Measurements from ENCODE around the gene CRACDL.

The CRACDL gene

GRCh38 chr2:98924910-98925309, 11.1 kb downstream of the CRACDL start:
- no peak for FAIRE-seq

GRCh38 chr2:98924038-98924830, 11.8 kb downstream of the CRACDL start:
- no peak for FAIRE-seq

GRCh38 chr2:98923244-98923940, 12.6 kb downstream of the CRACDL start:
- FAIRE-seq: no peak

GRCh38 chr2:98921062-98921461, 15.0 kb downstream of the CRACDL start:
- FAIRE-seq: no peak

DNA sequence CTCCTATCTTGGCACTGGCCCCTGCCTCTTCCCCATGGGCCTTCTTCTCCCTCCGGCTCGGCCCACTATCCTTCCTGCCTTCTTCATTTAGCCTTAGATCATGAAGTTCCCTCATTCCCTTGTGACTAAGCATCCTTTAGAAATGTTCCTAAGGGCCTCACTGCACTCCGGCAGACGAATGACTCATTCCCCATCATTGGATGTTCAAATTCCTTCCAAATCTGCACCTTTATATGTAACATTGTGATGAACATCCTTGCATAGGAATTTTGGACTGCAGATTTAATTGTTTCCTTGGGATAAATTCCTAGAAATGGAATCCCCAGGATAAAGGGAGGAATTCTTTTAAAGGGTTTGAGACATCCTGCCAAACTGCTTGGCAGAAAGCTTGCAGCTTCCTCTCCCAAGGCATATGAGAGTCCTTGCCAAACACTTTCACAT, 19.0 kb downstream of the CRACDL start:
- FAIRE-seq: no peak

DNA sequence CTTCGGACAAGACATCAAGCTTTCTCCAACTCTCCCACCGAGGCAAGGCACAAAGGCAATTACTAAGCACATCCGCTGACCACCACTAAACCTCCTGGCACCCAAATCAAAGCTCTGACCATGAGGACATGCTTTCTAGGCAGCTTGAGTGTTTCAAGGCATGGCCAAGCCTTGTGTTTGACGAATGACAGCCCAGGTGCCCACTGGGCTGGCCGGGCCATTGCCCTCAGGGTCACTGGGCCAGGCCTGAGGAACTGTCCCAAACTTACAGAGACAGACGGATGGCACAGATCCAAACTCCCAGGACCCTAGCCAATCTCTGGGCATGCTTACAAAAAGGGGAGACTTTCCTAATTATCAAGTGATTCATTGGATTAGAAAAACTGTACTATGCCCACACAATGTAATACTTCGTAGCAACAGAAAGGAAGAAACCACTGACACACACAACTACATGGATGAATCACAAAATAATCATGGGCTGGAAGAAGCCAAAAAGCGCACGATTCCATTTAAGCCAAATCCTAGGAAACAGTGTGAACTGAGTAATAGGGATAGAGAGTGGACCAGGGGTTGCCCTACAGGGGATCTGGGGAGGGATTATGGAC, 20.2 kb downstream of the CRACDL start:
- FAIRE-seq: no peak

GRCh38 chr2:98914713-98915580, 21.1 kb downstream of the CRACDL start:
- no peak for FAIRE-seq

- no peak for FAIRE-seq
Measured at GRCh38 chr2:98913916-98914712, 21.9 kb downstream of the CRACDL start.

DNA sequence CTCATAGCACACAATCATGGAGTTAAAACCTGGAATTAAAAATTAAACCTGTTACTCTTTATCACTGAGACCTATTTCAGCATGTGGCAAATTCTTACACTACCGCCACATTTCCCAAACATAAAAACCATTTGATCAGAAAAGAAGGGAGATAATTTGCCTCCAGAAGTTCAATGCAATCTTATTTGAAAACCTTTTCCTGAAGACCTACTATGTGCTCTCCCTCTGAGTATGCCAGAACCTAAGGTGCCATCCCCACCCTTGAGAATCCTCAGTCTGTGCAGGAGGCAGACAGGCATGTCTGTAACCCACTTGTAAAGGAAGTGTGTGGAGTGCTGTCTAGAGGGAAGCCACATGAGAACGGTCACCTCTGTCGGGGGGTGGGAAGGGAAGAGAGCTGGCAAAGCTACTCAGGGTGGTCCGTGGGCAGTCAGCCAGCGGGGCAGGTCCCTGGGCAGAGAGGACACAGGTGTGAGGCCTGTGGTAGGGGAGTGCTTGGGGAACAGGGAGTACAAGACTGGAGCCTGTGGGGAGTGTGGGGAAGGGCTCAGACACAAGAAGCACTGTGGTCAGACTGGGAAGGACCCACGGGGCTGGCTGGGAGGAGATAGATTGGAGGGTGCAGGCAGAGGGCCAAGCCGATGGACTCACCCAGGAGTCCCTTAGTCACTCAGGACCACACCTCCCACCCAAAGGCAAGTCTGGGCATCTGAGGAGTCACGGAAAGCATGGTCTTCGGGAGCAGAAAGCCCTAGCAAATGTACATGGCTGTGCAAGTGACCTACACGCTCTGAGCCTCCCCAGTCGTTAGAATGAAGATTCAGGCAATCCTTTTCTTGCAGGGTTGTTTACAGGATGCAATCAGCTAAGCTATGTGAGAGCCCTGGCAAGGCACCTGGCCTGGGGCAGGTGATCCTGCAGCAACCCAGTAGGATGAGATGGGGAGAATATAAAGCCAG, 22.8 kb downstream of the CRACDL start:
- no peak for FAIRE-seq

DNA sequence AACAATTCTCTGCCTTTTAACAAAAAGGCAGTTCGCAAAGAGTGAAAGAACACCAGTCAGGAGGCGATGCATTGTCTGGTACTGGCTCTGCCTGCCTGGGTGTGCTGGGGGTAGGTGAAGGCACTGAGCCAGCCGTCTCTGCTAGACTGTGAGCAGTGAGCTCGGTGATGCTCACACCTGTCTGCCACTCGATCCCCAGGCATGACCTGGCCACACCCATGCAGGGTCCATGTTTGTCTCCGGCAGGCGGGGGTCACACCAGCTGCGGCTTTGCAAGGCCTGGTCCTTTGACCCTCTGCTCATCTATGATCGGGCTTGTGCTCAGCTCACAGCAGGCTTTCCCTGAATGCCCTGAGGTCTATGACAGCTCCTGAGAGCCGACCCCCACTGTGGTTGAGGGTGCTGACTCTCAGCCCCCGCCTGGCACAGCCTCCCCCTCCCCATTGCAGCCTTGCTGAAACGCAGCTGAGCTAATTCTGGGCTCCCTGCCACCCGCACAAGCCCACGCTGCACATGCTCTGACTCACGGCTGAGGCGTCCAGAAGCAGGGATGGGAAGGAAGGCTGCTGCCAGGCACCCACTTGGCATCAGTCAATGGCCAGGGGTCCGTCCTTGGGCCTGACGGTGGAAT, 23.7 kb downstream of the CRACDL start:
- FAIRE-seq: no peak

DNA sequence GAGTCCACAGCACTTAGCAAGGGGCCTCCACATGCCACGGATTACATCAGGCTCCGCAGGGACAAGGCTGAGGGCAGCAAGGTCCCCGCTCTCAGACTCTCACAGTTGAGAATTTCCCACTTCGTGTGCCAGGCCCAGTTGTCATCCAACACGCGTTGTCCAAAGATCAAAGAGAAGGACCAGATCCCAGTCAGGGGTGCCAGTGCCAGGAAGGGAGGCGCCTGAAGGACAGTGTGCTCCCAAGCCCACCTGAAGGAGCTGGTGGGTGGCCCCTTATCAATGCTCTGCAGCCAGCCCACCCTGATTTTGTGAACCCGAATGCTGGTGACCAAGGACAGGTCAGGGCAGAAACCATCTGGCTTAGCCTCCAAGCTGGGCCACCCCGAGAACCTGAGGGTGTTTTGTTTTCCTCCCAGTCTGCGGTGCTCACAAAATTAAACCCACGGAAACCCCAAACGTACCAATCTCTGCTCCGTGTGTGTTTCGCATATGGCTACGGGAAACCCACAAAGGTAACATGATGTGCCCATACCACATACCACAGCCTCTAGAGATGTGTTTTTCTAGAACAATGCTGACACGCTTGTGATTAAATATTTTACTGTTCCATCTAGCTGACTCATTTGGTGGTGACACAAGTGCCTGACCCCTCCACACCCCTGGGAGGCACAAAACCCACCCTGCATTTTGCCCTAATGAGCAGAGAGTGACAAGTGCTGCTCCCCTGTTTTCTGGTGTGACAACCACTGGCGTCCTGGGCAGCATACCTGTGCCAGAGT, 24.5 kb downstream of the CRACDL start:
- FAIRE-seq: no peak

DNA sequence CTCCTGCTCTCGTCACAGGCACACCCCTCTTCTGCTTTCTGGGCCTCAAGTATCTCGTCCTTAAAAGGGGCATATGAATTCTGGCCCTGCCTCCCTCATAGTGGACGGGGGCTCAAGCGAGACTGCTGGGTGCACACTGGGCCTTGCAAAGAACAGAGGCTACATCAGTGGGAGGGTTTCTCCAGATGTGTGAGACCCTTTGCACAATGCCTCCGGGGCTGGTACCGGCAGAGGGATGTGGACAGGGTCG, 25.0 kb downstream of the CRACDL start:
- FAIRE-seq: no peak

GRCh38 chr2:98910349-98911125, 25.5 kb downstream of the CRACDL start:
- FAIRE-seq: no peak

- no peak for FAIRE-seq
Measured at GRCh38 chr2:98909317-98910211, 26.5 kb downstream of the CRACDL start.

DNA sequence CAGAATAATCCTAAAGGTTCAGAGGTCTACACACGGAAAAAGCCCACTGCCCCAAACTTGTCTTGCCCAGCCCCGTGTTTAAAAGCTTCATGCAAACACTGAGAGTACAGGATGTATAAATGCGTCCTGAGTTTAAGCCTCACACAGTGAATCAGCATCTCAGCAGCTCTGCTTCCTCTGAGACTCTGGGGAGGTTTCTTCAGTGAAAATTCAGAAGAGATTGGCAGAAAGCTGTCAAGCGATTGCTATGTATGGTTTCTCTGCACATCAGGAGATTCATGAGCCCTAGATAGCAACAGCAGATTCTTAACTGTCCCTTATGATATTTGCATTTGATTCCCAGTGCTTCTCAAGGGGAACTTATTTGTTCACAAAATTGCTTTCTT, 27.1 kb downstream of the CRACDL start:
- no peak for FAIRE-seq

DNA sequence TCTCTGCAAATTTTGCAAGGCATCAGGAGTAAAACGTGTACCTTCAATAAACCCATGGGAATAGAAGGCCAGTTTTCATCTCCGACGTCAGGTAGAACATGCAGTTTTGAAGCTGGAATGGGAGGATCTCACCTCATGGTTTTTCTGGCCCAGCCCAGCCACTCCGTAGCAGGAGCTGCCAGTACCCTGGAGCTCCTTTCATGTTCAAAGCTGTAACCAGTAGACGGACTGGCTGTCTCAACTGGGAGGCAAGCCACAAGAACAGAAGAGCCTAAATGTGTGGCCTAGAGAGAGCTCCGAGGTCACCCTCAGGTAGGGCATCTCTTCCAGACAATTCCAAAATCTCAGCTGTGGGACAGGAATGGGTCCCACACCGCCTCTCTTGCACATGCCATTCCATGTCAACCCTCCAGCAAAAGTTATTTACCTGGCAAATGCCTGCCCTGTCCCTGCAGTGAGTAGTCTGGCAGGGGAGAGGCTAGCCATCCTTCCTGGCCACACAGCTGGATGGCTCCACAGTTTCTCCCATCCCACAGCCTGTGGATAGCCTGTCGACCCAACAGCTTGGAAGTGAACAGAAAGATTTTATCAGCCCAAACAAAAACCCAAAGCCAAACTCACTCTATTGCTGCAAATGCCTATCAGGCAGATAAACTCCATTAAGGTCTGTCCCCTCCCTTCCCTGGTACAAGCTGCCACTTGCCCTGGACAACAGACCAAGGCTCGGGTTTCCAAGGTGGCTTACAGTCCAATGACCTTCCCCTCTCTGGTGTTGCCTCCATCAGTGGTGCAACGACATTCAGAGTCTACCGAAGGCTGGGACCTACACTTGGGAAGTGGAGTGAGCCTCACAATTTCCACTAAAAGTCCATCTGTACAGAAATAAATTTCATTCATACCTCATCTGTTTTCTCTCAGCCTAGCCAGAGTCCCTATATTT, 27.8 kb downstream of the CRACDL start:
- no peak for FAIRE-seq

- no peak for FAIRE-seq
Measured at GRCh38 chr2:98907385-98907784, 28.6 kb downstream of the CRACDL start.
